ENCODE data around the gene FAM193A.

GRCh38 chr4:2604614-2605013 lies 68.2 kb downstream of the FAM193A start:
- TF ChIP-seq CTCF (IDR thresholded peaks at IDR 0.05) (no peak), ZFX (IDR thresholded peaks at IDR 0.05; ENCODE audit: borderline replicate concordance) (no peak)
